ENCODE results near the gene N4BP2L2. TPM values are rescaled to one million over a fixed set of nuclear protein-coding genes. Genes with fewer than 3 reads are reported as not detected.

N4BP2L2 gene
- total RNA-seq, 1 experiment from 2014 or later, result 92.7 TPM

DNA sequence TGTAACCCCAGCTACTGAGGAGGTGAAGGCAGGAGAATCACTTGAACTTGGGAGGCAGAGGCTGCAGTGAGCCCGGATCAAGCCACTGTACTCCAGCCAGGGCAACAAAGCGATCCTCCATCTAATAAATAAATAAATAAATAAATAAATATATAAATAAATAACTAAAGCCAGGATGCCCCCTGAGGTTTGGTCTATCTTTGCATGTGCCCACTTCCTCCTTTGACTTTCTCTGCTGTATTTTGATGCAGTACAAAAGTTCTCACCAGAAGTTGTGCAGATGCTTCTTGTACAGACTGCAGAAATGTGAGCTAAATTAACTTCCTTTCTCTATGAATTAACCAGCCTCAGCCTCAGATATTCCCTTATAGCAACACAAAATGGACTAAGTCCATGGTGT, 6.5 kb upstream of the N4BP2L2 start:
- POLR2A ChIA-PET, result no interaction called here
- RAD21 ChIA-PET (ENCODE audit: low non-redundant PET in 1 of 2, low total read pairs in 2 of 2, uncharacterized antibody in 2 of 2, unreplicated experiment in 2 of 2), result no interaction called here

More for the DNA sequence above, 6.5 kb upstream of the N4BP2L2 start:
- no peaks in the 10 kb centered on the region for H3K9me3 ChIP-seq (ENCODE audit: control insufficient read depth in 1 of 2, insufficient read depth in 1 of 2, low read depth in 1 of 2, low read length in 2 of 2)
- H3K27me3 ChIP-seq (ENCODE audit: insufficient read depth, low read length), result no peaks in the 10 kb centered on the region
- BruUV-seq (replicated peaks), result no TSS peak
- no peaks in the 10 kb centered on the region for H3K9me2 ChIP-seq (ENCODE audit: insufficient read depth)
- no peaks in the 10 kb centered on the region for H4K20me1 ChIP-seq (ENCODE audit: insufficient read depth)
- no peak overlapping the region for H3K27ac ChIP-seq (ENCODE audit: low read depth, low read length)
- ATAC-seq (no peak), DNase-seq (ENCODE audit: low read depth, low spot score) (no peak)
- no peak overlapping the region for H3K4me3 ChIP-seq (replicated peaks in 1 of 2; ENCODE audit: low read depth in 1 of 2, low read length in 2 of 2)
- H3K9ac ChIP-seq (ENCODE audit: low read length), result no peak overlapping the region
- H3K4me1 ChIP-seq (ENCODE audit: control insufficient read depth in 1 of 2, insufficient read depth in 2 of 2, low read length in 2 of 2), result no peaks in the 10 kb centered on the region
- H3K4me2 ChIP-seq (ENCODE audit: low read length), result no peak overlapping the region
- H2AFZ ChIP-seq (ENCODE audit: low read depth, low read length, poor library complexity, severe bottlenecking), result no peak overlapping the region
- CTCF ChIA-PET, result no interaction called here
- H3K36me3 ChIP-seq (ENCODE audit: control insufficient read depth in 1 of 2, insufficient read depth in 2 of 2, low read length in 2 of 2), result no peaks in the 10 kb centered on the region
- intact Hi-C loops (cut with micrococcal nuclease), result no loop called here
- TF ChIP-seq SIN3A (IDR thresholded peaks at IDR 0.05; ENCODE audit: low read depth) (no peak), EZH2 (IDR thresholded peaks at IDR 0.05) (no peak), TCF7L2 (IDR thresholded peaks at IDR 0.05; ENCODE audit: borderline replicate concordance, extremely low read depth, insufficient read depth, insufficient read length) (no peak), ZNF274 (IDR thresholded peaks at IDR 0.05; ENCODE audit: low read depth, low read length) (no peak), JUND (IDR thresholded peaks at IDR 0.05) (no peak), YY1 (IDR thresholded peaks at IDR 0.05; ENCODE audit: extremely low read depth, insufficient replicate concordance, low read depth, low read length) (no peak), SP1 (IDR thresholded peaks at IDR 0.05; ENCODE audit: low read depth) (no peak), POLR2A (IDR thresholded peaks at IDR 0.05; ENCODE audit: borderline replicate concordance, extremely low read depth, insufficient read depth, insufficient read length) (no peak), SRF (IDR thresholded peaks at IDR 0.05; ENCODE audit: low read depth) (no peak), CBX3 (IDR thresholded peaks at IDR 0.05; ENCODE audit: low read depth) (no peak), POLR2AphosphoS5 (IDR thresholded peaks at IDR 0.05; ENCODE audit: low read depth, low read length) (no peak), EZH2phosphoT487 (IDR thresholded peaks at IDR 0.05; ENCODE audit: borderline replicate concordance) (no peak), RAD21 (IDR thresholded peaks at IDR 0.05; ENCODE audit: low read depth) (no peak), ELF1 (IDR thresholded peaks at IDR 0.05; ENCODE audit: borderline replicate concordance, low read depth) (no peak), ZFX (IDR thresholded peaks at IDR 0.05) (no peak)
- TF ChIP-seq, protein P1, sequence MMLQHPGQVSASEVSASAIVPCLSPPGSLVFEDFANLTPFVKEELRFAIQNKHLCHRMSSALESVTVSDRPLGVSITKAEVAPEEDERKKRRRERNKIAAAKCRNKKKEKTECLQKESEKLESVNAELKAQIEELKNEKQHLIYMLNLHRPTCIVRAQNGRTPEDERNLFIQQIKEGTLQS (IDR thresholded peaks at IDR 0.05), result no peak
- TF ChIP-seq, protein P2, sequence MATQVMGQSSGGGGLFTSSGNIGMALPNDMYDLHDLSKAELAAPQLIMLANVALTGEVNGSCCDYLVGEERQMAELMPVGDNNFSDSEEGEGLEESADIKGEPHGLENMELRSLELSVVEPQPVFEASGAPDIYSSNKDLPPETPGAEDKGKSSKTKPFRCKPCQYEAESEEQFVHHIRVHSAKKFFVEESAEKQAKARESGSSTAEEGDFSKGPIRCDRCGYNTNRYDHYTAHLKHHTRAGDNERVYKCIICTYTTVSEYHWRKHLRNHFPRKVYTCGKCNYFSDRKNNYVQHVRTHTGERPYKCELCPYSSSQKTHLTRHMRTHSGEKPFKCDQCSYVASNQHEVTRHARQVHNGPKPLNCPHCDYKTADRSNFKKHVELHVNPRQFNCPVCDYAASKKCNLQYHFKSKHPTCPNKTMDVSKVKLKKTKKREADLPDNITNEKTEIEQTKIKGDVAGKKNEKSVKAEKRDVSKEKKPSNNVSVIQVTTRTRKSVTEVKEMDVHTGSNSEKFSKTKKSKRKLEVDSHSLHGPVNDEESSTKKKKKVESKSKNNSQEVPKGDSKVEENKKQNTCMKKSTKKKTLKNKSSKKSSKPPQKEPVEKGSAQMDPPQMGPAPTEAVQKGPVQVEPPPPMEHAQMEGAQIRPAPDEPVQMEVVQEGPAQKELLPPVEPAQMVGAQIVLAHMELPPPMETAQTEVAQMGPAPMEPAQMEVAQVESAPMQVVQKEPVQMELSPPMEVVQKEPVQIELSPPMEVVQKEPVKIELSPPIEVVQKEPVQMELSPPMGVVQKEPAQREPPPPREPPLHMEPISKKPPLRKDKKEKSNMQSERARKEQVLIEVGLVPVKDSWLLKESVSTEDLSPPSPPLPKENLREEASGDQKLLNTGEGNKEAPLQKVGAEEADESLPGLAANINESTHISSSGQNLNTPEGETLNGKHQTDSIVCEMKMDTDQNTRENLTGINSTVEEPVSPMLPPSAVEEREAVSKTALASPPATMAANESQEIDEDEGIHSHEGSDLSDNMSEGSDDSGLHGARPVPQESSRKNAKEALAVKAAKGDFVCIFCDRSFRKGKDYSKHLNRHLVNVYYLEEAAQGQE (IDR thresholded peaks at IDR 0.05; ENCODE audit: low read depth), result no peak
- TF ChIP-seq, protein P3, sequence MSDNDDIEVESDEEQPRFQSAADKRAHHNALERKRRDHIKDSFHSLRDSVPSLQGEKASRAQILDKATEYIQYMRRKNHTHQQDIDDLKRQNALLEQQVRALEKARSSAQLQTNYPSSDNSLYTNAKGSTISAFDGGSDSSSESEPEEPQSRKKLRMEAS (IDR thresholded peaks at IDR 0.05), result no peak
- TF ChIP-seq, protein P4, sequence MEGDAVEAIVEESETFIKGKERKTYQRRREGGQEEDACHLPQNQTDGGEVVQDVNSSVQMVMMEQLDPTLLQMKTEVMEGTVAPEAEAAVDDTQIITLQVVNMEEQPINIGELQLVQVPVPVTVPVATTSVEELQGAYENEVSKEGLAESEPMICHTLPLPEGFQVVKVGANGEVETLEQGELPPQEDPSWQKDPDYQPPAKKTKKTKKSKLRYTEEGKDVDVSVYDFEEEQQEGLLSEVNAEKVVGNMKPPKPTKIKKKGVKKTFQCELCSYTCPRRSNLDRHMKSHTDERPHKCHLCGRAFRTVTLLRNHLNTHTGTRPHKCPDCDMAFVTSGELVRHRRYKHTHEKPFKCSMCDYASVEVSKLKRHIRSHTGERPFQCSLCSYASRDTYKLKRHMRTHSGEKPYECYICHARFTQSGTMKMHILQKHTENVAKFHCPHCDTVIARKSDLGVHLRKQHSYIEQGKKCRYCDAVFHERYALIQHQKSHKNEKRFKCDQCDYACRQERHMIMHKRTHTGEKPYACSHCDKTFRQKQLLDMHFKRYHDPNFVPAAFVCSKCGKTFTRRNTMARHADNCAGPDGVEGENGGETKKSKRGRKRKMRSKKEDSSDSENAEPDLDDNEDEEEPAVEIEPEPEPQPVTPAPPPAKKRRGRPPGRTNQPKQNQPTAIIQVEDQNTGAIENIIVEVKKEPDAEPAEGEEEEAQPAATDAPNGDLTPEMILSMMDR (IDR thresholded peaks at IDR 0.05 in 2 of 3, conservative IDR thresholded peaks at IDR 0.05 in 1 of 3; ENCODE audit: borderline replicate concordance in 1 of 3, insufficient read depth in 1 of 3, low read depth in 2 of 3, low read length in 2 of 3), result no peak
- H3K79me2 ChIP-seq (ENCODE audit: insufficient read depth, low read length), result no peaks in the 10 kb centered on the region

Measured in HCT116 (cell line).